T follicular helper cell (primary cell): ENCODE results near the gene LTBP3.
A peak's percentile ranks its signal among the peaks of the same experiment; 100 is the strongest.

Source experiments
- DNase-seq: peaks from one replicate; pipeline ENCODE4 v3.0.0-alpha.2; 2020; ENCODE audit warnings: low read depth

The LTBP3 gene

DNA sequence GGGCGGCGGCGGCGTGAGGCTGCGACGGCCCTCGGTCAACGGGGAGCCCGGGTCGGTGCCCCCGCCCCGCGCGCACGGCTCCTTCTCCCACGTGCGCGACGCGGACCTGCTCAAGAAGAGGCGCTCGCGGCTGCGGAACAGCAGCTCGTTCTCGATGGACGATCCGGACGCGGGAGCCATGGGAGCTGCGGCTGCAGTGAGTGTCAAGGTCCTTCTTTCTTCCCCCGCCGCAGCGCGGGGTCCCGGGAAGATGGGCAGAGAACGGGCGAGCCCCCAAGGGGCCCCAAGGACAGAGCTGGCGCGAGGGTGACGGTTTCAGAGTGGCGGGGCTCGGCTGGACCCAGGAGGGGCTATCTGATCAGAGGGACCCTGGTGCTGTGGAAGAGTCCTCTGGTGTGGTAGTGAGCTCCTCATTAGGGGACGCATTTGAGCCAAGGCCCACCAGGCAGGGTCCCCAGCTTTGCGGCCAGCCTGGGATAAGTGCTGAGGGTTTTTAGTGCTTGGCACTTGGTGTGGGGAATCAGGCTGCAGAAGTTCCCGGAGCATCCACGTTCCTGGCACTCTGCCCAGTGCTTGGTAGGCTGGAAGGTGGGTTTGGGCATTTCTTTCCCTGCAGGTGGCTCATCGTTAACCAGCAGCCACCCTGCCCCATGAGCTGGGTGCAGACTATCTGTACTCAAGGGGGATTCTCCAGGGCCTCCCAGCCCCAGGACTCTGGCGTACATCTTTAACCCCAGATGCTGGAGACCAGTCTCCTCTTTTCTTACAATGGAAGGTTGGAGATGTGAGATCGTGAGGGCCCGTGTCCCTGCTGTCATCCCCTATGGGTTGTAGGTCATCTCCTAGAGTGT lies 27.5 kb upstream of the LTBP3 start:
- DNase-seq, result no peak

DNA sequence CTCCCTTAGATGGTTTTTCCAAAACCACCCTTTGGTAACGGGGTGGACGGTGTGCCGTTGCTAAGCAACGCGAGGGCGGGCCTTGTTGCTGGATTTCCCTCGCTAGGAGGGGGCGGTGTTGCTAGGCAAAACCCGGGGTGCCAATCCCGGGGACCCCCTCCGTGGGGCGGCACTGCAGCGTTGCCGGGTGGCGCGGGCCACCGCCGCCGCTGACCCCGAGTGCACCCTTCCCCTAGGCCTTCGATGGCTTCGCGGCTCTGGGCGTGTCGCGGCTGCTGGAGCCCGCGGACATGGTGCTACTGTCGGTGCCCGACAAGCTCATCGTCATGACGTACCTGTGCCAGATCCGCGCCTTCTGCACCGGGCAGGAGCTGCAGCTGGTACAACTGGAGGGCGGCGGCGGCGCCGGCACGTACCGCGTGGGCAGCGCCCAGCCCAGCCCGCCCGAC lies 26.6 kb upstream of the LTBP3 start:
- DNase-seq, result no peak

DNA sequence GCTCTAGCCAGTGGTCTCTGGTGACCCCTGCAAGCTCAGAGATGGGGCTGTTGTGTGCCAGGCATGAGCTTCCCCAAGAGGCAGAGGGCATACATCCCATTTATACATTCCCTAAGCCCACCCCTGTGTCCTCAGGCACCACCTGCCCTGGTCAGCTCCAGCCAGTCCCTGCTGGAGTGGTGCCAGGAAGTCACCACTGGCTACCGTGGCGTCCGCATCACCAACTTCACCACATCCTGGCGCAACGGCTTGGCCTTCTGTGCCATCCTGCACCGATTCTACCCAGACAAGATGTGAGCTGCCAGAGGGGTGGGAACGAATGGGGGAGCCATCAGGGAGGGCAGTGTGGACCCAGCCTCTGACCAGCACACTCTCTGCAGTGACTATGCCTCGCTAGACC lies 25.9 kb upstream of the LTBP3 start:
- DNase-seq, result no peak

DNA sequence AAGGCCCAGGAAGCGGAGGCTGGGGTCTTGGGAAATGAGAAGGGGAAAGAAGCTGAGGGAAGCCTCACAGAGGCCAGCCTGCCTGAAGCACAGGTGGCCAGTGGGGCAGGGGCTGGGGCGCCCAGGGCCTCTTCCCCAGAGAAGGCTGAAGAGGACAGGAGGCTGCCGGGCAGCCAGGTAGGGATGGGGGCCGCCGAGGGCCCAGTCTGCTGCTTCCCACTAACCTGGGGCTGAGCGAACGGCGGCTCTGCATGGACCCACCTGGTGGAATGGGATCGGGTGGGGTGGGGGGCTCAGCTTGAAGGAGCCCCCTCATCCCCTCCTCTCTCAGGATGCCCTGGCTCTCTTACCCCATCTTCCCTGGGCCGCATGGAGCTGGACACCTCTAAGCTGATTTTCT lies 25.4 kb upstream of the LTBP3 start:
- no peak for DNase-seq

DNA sequence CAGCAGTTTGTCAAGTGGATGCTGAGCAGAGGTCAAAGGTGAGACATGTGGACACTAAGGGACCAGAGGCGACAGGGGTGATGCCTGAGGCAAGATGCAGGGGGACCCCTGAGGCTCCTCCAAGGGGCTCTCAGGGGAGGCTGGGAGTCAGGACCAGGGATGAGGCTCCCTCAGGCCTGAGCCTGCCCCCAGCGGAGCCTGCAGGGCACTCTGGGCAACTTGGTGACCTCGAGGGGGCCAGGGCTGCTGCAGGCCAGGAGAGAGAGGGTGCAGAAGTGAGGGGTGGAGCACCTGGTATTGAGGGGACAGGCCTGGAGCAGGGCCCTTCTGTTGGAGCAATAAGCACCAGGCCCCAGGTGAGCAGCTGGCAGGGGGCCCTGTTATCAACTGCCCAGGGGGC lies 23.8 kb upstream of the LTBP3 start:
- DNase-seq, result no peak

DNA sequence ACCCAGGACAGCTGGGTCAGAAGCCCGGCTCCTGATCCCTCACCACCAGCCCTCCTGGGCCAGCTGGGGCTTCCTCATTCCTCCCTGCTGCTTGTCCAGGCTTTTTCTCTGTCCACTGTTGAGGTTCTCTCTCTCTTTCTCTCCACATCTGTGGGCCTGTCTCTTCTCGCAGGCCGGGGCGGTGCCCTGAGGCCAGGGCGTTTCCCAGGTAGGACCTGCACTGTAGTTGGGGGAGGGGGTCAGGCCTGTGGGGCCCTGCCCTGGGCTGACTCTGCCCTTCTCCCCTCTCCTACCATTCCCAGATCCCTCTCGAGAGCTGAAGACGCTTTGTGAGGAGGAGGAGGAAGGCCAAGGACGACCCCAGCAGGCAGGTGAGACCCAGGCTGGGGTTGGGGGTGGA lies 22.6 kb upstream of the LTBP3 start:
- no peak for DNase-seq

DNA sequence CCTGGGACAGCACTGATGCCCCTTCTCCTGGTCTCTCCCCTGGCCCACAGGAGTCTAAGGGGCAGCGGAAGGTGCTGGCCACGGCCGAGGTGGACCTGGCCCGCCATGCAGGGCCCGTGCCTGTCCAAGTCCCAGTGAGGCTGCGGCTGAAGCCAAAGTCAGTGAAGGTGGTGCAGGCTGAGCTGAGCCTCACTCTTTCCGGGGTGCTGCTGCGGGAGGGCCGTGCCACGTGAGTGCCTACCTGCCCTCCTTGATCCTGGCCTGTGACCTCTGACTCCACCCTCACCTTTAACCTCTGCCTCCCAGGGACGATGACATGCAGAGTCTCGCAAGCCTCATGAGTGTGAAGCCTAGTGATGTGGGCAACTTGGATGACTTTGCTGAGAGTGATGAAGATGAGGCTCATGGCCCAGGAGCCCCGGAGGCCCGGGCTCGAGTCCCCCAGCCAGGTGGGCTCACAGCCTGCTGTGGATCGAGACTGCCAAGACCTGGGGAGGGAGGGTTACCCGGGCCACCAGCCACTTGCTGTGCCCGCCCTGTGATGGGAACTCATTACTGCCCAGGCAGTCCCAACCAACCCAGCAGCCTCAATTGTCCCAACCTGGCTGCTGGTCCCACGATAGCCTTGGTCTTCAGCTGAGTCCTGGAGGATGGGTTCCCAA lies 22.0 kb upstream of the LTBP3 start:
- no peak for DNase-seq

DNA sequence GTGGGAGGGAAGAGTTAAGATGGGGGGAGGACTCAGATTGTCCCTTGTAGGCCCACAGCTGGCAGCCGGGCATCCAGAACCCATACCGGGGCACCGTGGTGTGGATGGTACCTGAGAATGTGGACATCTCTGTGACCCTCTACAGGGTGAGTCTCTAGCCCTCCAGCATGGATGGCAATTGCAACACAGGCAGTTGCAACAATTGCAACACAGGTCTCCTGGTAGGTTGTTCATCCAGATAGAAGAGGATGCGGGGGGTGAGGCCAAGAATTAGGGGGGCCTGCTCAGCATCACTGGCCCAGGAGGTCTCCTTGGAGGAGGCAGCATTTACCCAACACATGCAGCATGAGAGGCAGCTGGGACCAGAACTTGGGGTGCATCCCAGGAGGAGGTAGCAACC lies 21.1 kb upstream of the LTBP3 start:
- no peak for DNase-seq

DNA sequence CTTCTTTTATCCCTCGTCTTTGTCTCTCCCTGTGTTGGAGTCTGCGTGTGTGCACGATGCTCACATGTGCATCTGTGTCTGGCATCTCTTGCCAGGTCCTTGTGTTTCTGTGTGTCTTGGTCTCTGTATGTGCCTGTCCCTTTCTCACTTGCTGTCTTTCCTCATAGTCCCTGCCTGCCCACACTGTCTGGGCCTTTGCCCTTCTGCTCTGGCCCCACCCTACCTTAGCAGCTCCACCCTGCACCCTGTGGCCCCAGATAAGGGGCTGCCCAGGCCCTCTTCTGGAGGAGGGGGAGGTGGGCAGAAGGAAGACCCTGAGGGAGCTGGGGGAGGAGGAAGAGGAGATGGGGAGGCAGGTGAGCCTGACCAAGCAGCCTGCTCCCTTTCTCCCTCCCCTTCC lies 20.5 kb upstream of the LTBP3 start:
- DNase-seq, result no peak

DNA sequence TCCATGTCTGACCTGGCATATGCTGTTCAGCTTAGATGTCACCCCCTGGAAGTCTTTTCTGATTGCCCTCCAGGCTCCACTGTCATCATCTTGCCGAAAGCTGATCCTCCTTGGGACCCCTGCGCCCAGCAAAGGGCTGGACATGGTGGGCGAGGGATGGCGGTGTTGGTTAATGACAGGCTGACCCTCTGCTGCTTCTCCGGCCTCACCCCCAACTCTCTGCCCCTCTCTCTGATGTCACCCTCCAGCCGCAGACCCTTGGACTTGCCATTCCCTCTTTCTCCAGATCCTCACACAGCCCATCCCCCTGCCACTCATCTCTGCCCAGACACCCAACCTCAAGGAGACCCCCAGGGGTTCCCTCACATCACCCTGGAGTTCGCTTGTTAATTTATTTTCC lies 20.0 kb upstream of the LTBP3 start:
- no peak for DNase-seq

DNA sequence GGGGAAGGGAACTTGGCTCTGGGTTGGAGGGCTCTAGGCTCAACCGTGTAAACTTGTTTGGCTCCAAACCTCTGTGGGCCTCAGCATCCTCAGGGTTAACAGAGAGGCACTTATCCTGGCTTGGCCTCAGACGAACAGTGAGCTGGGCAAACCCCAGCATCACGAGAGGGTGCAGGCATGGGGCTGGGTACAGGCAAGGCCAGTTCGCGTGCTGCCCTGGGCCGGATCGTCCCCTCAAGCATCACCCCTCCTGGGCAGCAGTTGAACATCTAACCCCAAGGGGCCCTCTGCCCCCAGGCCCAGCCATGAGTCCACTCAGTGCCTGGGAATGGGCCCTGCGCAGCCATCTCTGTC lies 19.6 kb upstream of the LTBP3 start:
- DNase-seq, result no peak

DNA sequence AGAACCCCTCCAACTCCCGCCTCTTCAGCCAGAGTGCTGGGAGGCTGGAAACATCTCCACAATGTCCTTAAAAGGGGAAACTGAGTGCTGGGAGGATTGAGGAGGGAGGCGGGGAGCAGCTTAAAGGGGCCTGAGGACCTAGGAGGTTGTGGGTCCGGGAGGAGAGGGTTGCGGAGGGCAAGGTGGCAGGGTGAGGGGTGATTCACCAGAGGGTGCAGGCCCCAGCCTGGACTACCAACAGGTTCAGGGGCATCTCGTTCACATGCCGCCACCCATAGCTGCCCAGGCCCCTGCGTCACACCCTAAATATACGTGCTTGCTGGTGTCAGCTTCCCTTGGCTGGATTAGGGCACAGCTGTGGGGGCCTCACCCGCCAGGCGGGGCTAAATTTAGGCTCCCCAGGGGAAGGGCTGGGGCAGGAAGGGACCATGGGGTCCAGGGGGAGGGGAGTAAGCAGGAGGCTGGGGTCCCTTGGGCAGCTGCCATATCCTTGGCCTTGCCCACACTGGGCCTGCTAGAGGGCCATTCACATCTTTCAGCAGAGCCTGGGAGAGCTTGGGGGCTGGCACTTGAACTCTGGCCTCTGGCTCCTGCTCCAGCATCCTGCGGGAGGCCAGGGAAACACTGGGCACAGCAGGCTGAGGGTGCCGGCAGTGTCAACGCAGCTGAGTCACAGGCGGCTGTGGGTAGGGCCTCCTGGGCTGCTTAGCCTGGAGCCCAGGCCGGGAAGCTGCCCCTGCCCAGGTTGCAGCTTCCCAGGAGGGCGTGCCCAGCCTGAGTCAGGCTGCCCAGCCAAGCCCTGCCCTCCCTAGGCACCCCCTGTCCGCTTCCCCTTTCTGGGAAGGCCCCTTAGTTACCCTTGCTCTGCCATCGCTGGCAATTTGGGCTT lies 19.0 kb upstream of the LTBP3 start:
- no peak for DNase-seq

DNA sequence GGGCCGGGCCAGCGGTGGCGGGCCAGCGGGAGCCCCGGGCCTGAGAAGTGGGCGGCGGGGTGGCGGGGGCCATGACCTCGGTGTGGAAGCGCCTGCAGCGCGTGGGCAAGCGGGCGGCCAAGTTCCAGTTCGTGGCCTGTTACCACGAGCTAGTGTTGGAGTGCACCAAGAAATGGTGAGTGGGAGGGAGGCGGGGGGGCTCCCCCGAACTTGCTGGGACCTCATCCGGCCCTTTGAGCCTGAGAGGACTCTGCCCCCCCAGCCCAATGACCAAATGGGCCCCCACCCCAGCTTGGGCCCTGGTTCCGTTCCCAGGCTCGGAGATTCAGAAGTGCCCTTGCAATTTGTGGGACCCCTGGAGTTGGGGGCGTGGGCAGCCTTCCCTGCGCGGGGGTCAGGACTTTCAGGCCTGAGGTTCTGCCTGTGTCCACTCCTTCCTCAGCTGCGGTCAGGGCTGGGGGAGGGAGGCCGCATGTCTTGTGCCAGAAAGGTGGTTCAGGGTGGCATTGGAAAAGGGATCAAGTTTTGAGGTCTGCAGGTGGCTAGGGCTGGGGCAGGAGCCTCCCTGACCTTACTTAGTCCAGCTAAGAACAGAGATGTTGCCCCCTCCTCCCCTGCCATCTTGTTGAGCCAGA lies 18.2 kb upstream of the LTBP3 start:
- no peak for DNase-seq

DNA sequence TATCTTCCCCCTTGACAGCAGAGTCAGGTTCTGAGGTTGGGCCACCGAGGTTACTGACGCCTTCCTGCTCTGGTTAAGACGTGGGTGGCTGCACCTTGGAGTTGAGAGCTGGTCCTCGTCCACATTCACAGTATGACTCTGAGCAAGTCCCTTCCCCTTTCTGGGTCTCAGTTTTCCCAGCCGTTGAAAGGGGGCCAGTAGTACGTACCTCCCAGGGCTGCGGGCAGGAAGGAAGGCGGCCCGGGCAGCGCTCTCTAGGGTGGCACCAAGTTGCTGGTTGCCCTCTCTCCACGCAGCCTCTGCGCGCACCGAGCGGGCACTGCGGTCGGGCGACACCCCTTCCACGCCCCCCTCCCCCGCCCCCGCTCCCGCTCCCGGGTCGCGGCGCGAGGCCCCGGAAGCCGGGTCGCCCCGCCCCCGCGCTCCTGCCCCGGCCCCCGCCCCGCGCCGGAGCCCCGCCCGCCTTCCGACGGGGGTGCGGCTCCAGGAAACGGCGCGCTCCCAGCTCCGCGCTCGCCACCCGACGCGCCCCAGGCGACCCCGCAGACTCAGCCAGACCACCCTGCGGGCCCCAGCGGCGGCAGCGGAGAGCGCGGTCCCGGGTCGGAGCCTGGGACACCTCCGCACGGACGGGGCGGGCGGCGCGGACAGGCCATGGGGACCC lies 17.5 kb upstream of the LTBP3 start, which contains the start of gene EHBP1L1:
Gene EHBP1L1, plus strand, starts transcription at position 486 of the 664 bp plus-strand sequence. CDS start 250 bp downstream, outside the sequence.
- DNase-seq, result peak; percentile 75

DNA sequence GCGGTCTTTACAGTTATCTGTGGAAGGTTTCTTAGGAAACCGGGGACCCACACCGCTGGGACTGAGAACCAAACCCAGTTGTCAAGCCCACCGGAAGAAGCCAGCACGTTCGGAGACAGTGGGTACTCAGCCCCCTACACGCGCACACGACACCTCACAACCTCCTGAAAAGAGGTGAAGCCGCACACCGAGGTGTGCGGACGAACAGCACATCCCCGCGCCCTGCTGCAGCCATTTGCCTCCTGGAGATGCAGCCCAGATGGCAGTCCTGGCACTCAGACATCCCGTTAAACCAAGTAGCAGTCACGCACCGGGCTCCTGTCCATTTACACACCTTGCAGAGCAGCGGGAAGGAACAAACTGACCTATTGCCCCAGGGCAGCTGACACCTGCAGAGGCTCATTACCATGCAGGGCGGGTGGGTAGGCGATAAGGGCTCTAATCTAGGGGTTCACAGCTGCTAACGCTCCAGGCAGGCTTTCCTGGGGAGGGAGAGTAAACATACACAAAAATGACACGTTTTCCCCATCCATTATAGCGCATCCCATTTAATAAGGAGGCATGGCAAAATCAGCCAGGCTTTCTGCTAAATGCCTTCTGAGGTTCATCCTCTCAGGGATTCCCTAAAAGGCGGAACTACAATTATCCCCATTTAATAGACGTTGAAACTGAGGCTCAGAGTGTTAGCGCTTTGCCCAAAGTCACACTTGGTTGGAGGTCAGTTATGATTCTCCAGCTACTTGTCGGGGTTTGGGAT lies 16.8 kb upstream of the LTBP3 start:
- DNase-seq, result no peak

DNA sequence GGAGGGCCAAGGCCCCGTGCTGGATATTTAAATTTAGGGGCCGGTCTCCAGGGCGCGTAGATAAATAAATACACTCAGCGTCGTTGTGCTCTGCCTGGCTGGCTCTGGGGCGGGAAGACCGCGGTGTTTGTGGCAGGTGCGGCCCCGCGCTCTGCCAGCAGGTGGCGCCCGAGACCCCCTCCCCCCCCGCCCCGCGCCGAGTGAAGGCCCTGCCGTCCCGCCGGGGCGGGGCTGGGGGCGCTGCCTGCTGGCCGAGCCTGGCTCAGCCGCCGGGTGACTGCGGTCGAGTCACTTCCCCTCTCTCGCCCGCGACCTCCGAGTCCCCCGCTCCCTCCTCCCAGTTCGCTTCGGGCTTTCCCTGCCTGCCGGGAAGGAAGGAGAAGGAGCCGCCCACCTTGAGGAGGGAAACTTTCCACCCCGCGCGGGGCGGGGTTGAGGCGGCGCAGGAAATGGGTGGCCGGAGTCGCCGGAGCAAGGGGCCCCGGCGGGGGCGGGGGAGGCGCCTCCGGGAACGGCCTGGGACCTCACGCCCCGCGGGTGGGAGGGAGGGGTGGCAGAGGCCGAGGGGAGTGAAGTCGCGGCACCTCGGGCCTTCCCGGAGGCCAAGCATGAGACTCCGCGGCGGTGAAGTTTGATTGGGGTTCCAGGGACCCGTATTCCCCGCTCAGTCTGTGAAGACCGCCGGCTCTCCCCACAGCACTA lies 16.1 kb upstream of the LTBP3 start:
- peak; percentile 70 for DNase-seq

DNA sequence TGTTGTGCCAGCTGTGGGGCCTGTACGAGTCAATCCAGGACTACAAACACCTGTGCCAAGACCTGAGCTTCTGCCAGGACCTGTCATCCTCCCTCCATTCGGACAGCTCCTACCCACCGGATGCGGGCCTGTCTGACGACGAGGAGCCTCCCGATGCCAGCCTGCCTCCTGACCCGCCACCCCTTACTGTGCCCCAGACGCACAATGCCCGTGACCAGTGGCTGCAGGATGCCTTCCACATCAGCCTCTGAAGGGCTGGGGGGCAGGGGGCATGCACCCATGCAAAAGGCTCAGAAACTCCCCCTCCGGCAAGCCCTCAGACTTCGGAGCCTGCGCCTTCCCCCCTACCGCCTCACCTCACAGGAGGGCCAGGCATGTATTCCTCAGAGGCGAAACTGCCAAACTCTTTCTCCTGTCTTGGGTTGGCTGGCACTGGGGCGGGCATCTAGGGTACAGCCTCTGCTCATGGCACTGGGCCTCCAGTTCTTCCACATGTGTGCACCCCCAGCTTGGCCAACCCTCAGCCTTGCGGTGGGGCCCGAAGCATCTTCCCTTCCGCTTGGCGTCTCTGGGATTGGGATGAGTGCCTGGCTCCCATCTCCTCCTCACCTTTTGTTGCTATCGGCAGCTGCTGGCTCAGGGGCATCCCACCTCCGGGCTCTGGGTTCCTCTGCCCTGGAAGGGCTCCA lies 15.4 kb upstream of the LTBP3 start:
- no peak for DNase-seq

DNA sequence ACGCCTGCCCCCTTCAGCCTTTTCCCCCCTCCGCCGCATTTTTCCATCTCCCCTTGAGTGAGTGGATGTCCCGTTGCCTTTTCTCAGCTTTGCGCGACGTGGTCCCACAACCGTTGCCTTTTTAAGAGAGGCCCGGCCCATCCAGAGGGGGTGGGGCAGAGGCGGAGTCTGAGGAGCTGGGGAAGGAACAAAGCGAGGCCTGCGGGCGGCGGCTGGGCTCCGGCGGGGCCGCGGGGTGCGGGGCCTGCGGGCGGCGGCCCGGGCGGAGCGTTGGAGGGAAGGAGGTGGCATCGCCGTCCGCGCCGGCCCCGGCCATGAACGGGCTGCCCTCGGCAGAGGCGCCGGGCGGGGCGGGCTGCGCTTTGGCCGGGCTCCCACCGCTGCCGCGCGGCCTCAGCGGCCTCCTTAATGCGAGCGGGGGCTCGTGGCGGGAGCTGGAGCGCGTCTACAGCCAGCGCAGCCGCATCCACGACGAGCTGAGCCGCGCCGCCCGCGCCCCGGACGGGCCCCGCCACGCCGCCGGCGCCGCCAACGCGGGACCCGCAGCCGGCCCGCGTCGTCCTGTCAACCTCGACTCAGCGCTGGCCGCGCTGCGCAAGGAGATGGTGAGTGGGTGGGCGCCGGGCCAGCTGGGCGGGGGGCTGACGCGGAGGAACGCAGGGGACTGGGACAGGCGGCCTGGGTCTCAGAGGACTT lies 14.3 kb upstream of the LTBP3 start, which contains the start of gene FAM89B:
Gene FAM89B, plus strand, starts transcription at position 183 of the 696 bp plus-strand sequence. Its CDS starts 132 bp downstream, at position 315.
- DNase-seq, result peak; percentile 82

DNA sequence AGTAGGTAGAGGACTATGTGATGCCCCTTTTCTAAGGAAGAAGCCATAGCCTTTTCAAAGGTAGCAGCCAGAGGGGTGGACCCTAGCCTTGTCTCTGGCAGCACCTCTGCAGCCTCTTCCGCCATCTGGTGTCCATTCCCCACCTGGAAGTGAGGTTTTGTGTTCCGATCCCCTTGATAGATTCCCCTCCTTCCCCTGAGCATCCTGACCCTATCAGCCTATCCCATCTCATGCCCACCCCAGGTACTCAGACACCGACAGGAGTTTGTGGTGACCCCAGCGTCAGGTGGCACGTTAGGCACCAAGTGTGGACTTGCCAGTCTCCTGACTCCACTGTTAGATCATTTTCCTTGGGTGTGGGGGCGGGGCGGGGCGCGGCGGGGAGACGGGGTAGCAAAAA lies 13.8 kb upstream of the LTBP3 start:
- DNase-seq, result no peak
